ENCODE results near the gene SPEG.

- no peak for TF ChIP-seq EZH2phosphoT487 (IDR thresholded peaks at IDR 0.05)
- no peak for TF ChIP-seq CTCF (IDR thresholded peaks at IDR 0.05)
Observed at GRCh38 chr2:219409619-219410018, 25.0 kb upstream of the SPEG start.

All from neural progenitor cell (in vitro differentiated cells).